Right cardiac atrium (tissue), 5 donors: Measurements from ENCODE around the gene STMN3. TPM values are rescaled to one million over a fixed set of nuclear protein-coding genes. Genes with fewer than 3 reads are reported as not detected.
"Not testable (repeated sequence)": the region's sequence is repeated elsewhere in the genome, so short reads cannot be mapped to it uniquely, and the experiment has no call there.

Experiments
- ATAC-seq, 2 donors: fragments of 200-7000 bp; cut with Tn5 transposase; one replicate each; pipeline versions ENCODE4 v1.8.0 to v1.9.1; 2020; ENCODE audit warnings: moderate library complexity in 2 of 2, mild to moderate bottlenecking in 1 of 2
- DNase-seq, 3 donors: peaks; one replicate each; pipeline ENCODE4 v3.0.0-alpha.2; 2020
- H3K27ac ChIP-seq: one replicate; pipeline ENCODE4 v1.5.1; 2013; ENCODE audit warnings: mild to moderate bottlenecking, low read length, control low read depth, moderate library complexity
- H3K27me3 ChIP-seq: one replicate; pipeline ENCODE4 v1.6.1; 2013; ENCODE audit not compliant: control insufficient read depth, insufficient read depth
- H3K4me1 ChIP-seq: one replicate; pipeline ENCODE4 v1.6.1; 2013; ENCODE audit warnings: low read length; ENCODE audit not compliant: control insufficient read depth, insufficient read depth
- H3K4me3 ChIP-seq: one replicate; pipeline ENCODE4 v1.5.1; 2013; ENCODE audit warnings: low read length, control low read depth
- H3K9me3 ChIP-seq: one replicate; pipeline ENCODE4 v1.6.1; 2013; ENCODE audit warnings: low read length; ENCODE audit not compliant: control insufficient read depth
- WGBS: extraction: QIAGEN DNeasy Blood & Tissue Kit; methylation state at CpG from one replicate; pipeline ENCODE4 v1.1.7; 2013; 5-methylcytosine and 5-hydroxymethylcytosine counted together
- intact Hi-C, 4 donors: fragments of 100-400 bp; cut with DNase I; formaldehyde crosslinking; loops; one replicate each; pipeline versions ENCODE4 v1.11.0 to v1.14.0; 2022 to 2023
- polyA plus RNA-seq: library from polyadenylated mRNA; stranded (reverse); fragments of 200-250 nt; gene quantifications from one replicate; pipeline ENCODE4 v1.2.3, GENCODE V29; 2013
- total RNA-seq, 4 donors: library from RNA; stranded (reverse); fragmentation: NEBNext Ultra II Directional; extraction: Animal tissue kit (Norgen Biotek cat#: 25700); gene quantifications; one replicate each; pipeline ENCODE4 v1.2.1, GENCODE V29; 2021
- donor health status: healthy with polysubstance abuse.
- donor health status: DM: no; HTN: yes; CAD: no.
- donor health status: DM: no; HTN: no; CAD: no.
- donor health status: DM: no; HTN: yes; CAD: no; lungs with severe emphysema.
- donor health status: DM: yes; HTN: yes; CAD: no.

STMN3 gene
- total and polyA plus RNA-seq, 5 donors, result 4.0 to 9.3 (median 6.2) TPM

- Histone ChIP-seq H3K27me3 (no peaks in the 10 kb centered on the region), H3K9me3 (no peaks in the 10 kb centered on the region), H3K4me3 (no peak overlapping the region), H3K4me1 (peaks cover 6% of the 10 kb centered on the region), H3K27ac (no peak overlapping the region)
- intact Hi-C loops, result no loop called here
- no peak for DNase-seq
- no peak for ATAC-seq
- 83% methylated on average over 8 of the region's 8 CpGs for WGBS
Measured at GRCh38 chr20:63660622-63661021, 7.4 kb upstream of the STMN3 start.

GRCh38 chr20:63660174-63660573, 7.0 kb upstream of the STMN3 start:
- WGBS, result 86% methylated on average over 10 of the region's 10 CpGs
- intact Hi-C loops, result not testable (repeated sequence)

GRCh38 chr20:63659370-63659769, 6.1 kb upstream of the STMN3 start:
- ATAC-seq, result no peak
- WGBS, result 65% methylated on average over 13 of the region's 13 CpGs

More at GRCh38 chr20:63660174-63660573, 7.0 kb upstream of the STMN3 start:
- not testable (repeated sequence) for H3K9me3 ChIP-seq, H3K27ac ChIP-seq, H3K27me3 ChIP-seq, ATAC-seq, DNase-seq, H3K4me1 ChIP-seq, H3K4me3 ChIP-seq

GRCh38 chr20:63658749-63659187, 5.5 kb upstream of the STMN3 start:
- no peaks in the 10 kb centered on the region for H3K27me3 ChIP-seq
- peak overlapping the region; percentile 80 for H3K4me3 ChIP-seq
- ATAC-seq (peak; percentile 42 to 51), DNase-seq (peak in 2 of 3 donors; percentile 58 to 81)
- H3K27ac ChIP-seq, result peak overlapping the region; percentile 76
- H3K9me3 ChIP-seq, result no peaks in the 10 kb centered on the region
- intact Hi-C loops, result loop anchor here in 1 of 4 donors (10.0 kb wide), 1 partner anchor 316 kb away; the partner anchor contains the start of gene SAMD10
- H3K4me1 ChIP-seq, result peaks cover 6% of the 10 kb centered on the region
- 1% methylated on average over 25 of the region's 25 CpGs for WGBS

More at GRCh38 chr20:63659370-63659769, 6.1 kb upstream of the STMN3 start:
- Histone ChIP-seq H3K27ac (peak overlapping the region; percentile 14), H3K27me3 (no peaks in the 10 kb centered on the region), H3K9me3 (no peaks in the 10 kb centered on the region), H3K4me1 (peaks cover 6% of the 10 kb centered on the region), H3K4me3 (peak overlapping the region; percentile 80)
- intact Hi-C loops, result loop anchor here in 1 of 4 donors (10.0 kb wide), 1 partner anchor 315 kb away; the partner anchor contains the start of gene SAMD10
- DNase-seq, result peak in 1 of 3 donors; percentile 53

- Histone ChIP-seq H3K4me3 (peak within 1 kb of the TSS; percentile 80), H3K27me3 (no peaks in the 10 kb centered on the region), H3K9me3 (no peaks in the 10 kb centered on the region), H3K4me1 (peaks cover 6% of the 10 kb centered on the region), H3K27ac (peak within 1 kb of the TSS; percentile 76)
- DNase-seq, result peak; percentile 94 to 98 (median 97)
- WGBS, result 2% methylated on average over 73 of the region's 73 CpGs
- ATAC-seq, result peak; percentile 96
- intact Hi-C loops, result loop anchor here in 1 of 4 donors (10.0 kb wide), 1 partner anchor 317 kb away; the partner anchor contains the start of gene SAMD10
Measured at GRCh38 chr20:63657937-63658748, 4.9 kb upstream of the STMN3 start, which contains the start of gene RTEL1. TSS of gene RTEL1 (plus strand) at chr20:63658312. CDS start at chr20:63659403, 1,091 bp downstream.

GRCh38 chr20:63657260-63657936, 4.2 kb upstream of the STMN3 start:
- intact Hi-C loops, result loop anchor here in 1 of 4 donors (10.0 kb wide), 1 partner anchor 317 kb away; the partner anchor contains the start of gene SAMD10
- ATAC-seq, result no peak
- peaks cover 6% of the 10 kb centered on the region for H3K4me1 ChIP-seq

GRCh38 chr20:63656451-63656850, 3.2 kb upstream of the STMN3 start:
- DNase-seq (no peak), ATAC-seq (no peak)
- Histone ChIP-seq H3K9me3 (no peaks in the 10 kb centered on the region), H3K4me1 (peaks cover 6% of the 10 kb centered on the region), H3K27ac (no peak overlapping the region), H3K27me3 (no peaks in the 10 kb centered on the region), H3K4me3 (no peak overlapping the region)
- intact Hi-C loops, result loop anchor here in 1 of 4 donors (10.0 kb wide), 1 partner anchor 318 kb away; the partner anchor contains the start of gene SAMD10
- 94% methylated on average over 3 of the region's 3 CpGs for WGBS

More at GRCh38 chr20:63657260-63657936, 4.2 kb upstream of the STMN3 start:
- H3K4me3 ChIP-seq, result peak overlapping the region; percentile 80
- no peak for DNase-seq
- 44% methylated on average over 31 of the region's 31 CpGs for WGBS
- H3K27ac ChIP-seq, result peak overlapping the region; percentile 61
- H3K9me3 ChIP-seq, result no peaks in the 10 kb centered on the region
- no peaks in the 10 kb centered on the region for H3K27me3 ChIP-seq

GRCh38 chr20:63655249-63655648, 2.0 kb upstream of the STMN3 start:
- Histone ChIP-seq H3K9me3 (no peaks in the 10 kb centered on the region), H3K27me3 (no peaks in the 10 kb centered on the region), H3K4me3 (no peak overlapping the region), H3K4me1 (peaks cover 6% of the 10 kb centered on the region), H3K27ac (no peak overlapping the region)
- intact Hi-C loops, result loop anchor here in 1 of 4 donors (10.0 kb wide), 1 partner anchor 320 kb away; the partner anchor contains the start of gene SAMD10
- DNase-seq (no peak), ATAC-seq (no peak)
- WGBS, result 85% methylated on average over 4 of the region's 4 CpGs

- DNase-seq, result no peak
- WGBS, result 49% methylated on average over 15 of the region's 15 CpGs
- Histone ChIP-seq H3K4me1 (peaks cover 2% of the 10 kb centered on the region), H3K4me3 (no peak overlapping the region), H3K9me3 (no peaks in the 10 kb centered on the region), H3K27ac (no peak overlapping the region), H3K27me3 (no peaks in the 10 kb centered on the region)
- ATAC-seq, result no peak
- intact Hi-C loops, result loop anchor here in 1 of 4 donors (10.0 kb wide), 1 partner anchor 321 kb away; the partner anchor contains the start of gene SAMD10
Measured at GRCh38 chr20:63653974-63654668, 897 bp upstream of the STMN3 start.
